RWPE2 (cell line): ENCODE data around the gene CTPS1.

Source experiments
- ATAC-seq: fragments of 200-7000 bp; cut with Tn5 transposase; 3 replicates; pipeline ENCODE4 v1.9.1; 2021; ENCODE audit warnings: low read depth
- DNase-seq: peaks from one replicate; pipeline ENCODE4 v3.0.0-alpha.2; 2020; ENCODE audit warnings: low spot score
- H3K27ac ChIP-seq: fragments of 450-650 bp; 2 replicates; pipeline ENCODE4 v1.5.1; 2017; ENCODE audit warnings: mild to moderate bottlenecking; ENCODE audit not compliant: poor library complexity, severe bottlenecking
- H3K27me3 ChIP-seq: fragments of 250-450 bp; sonication (Bioruptor Pico); 2 replicates; pipeline ENCODE4 v1.5.1; 2021; ENCODE audit warnings: mild to moderate bottlenecking, moderate library complexity; ENCODE audit not compliant: insufficient read depth, poor library complexity, severe bottlenecking
- H3K36me3 ChIP-seq: fragments of 250-450 bp; sonication (Bioruptor Pico); 2 replicates; pipeline ENCODE4 v1.5.1; 2020; ENCODE audit warnings: low read depth, mild to moderate bottlenecking, moderate library complexity
- H3K4me1 ChIP-seq: fragments of 250-450 bp; sonication (Bioruptor Pico); 2 replicates; pipeline ENCODE4 v1.5.1; 2021; ENCODE audit warnings: mild to moderate bottlenecking, moderate library complexity; ENCODE audit not compliant: insufficient read depth, poor library complexity, severe bottlenecking
- H3K4me3 ChIP-seq: fragments of 250-450 bp; sonication (Bioruptor Pico); 2 replicates; pipeline ENCODE4 v1.5.1; 2021; ENCODE audit warnings: mild to moderate bottlenecking, moderate library complexity; ENCODE audit not compliant: severe bottlenecking
- H3K9me3 ChIP-seq: fragments of 250-450 bp; sonication (Bioruptor Pico); 2 replicates; pipeline ENCODE4 v1.5.1; 2021; ENCODE audit warnings: mild to moderate bottlenecking, moderate library complexity; ENCODE audit not compliant: severe bottlenecking
- CTCF ChIP-seq: fragments of 450-650 bp; IDR thresholded peaks from one replicate; pipeline ENCODE4 v1.5.1; 2017; ENCODE audit warnings: mild to moderate bottlenecking, moderate library complexity; ENCODE audit not compliant: poor library complexity, severe bottlenecking

Gene CTPS1

GRCh38 chr1:40987439-40988276, 8.2 kb downstream of the CTPS1 start:
- no peak for ATAC-seq
- TF ChIP-seq CTCF, result no peak
- H3K27me3 ChIP-seq, result no peaks in the 10 kb centered on the region
- no peak for DNase-seq
- peaks cover 17% of the 10 kb centered on the region for H3K4me1 ChIP-seq
- no peak overlapping the region for H3K27ac ChIP-seq
- H3K36me3 ChIP-seq, result peaks cover 100% of the 10 kb centered on the region
- no peaks in the 10 kb centered on the region for H3K9me3 ChIP-seq
- no peak overlapping the region for H3K4me3 ChIP-seq

GRCh38 chr1:40988280-40988679, 8.8 kb downstream of the CTPS1 start:
- H3K36me3 ChIP-seq, result peaks cover 100% of the 10 kb centered on the region
- TF ChIP-seq CTCF, result no peak
- DNase-seq (no peak), ATAC-seq (no peak)
- no peak overlapping the region for H3K4me3 ChIP-seq
- no peak overlapping the region for H3K27ac ChIP-seq
- no peaks in the 10 kb centered on the region for H3K9me3 ChIP-seq
- peaks cover 11% of the 10 kb centered on the region for H3K4me1 ChIP-seq
- no peaks in the 10 kb centered on the region for H3K27me3 ChIP-seq

GRCh38 chr1:40989066-40989465, 9.6 kb downstream of the CTPS1 start:
- ATAC-seq (no peak), DNase-seq (no peak)
- TF ChIP-seq CTCF, result no peak
- H3K27ac ChIP-seq, result no peak overlapping the region
- no peaks in the 10 kb centered on the region for H3K9me3 ChIP-seq
- peaks cover 3% of the 10 kb centered on the region for H3K4me1 ChIP-seq
- peaks cover 100% of the 10 kb centered on the region for H3K36me3 ChIP-seq
- no peak overlapping the region for H3K4me3 ChIP-seq
- no peaks in the 10 kb centered on the region for H3K27me3 ChIP-seq

GRCh38 chr1:40997096-40997495, 17.6 kb downstream of the CTPS1 start:
- Histone ChIP-seq H3K27ac (no peak overlapping the region), H3K4me1 (no peaks in the 10 kb centered on the region), H3K36me3 (peaks cover 100% of the 10 kb centered on the region), H3K27me3 (no peaks in the 10 kb centered on the region), H3K4me3 (no peak overlapping the region), H3K9me3 (no peaks in the 10 kb centered on the region)
- no peak for DNase-seq
- TF ChIP-seq CTCF, result no peak
- ATAC-seq, result no peak

- Histone ChIP-seq H3K27me3 (no peaks in the 10 kb centered on the region), H3K9me3 (no peaks in the 10 kb centered on the region), H3K36me3 (peaks cover 98% of the 10 kb centered on the region), H3K4me1 (peaks cover 10% of the 10 kb centered on the region), H3K27ac (no peak overlapping the region), H3K4me3 (no peak overlapping the region)
- ATAC-seq (no peak), DNase-seq (no peak)
- TF ChIP-seq CTCF, result no peak
These were observed 19.2 kb downstream of the CTPS1 start for GRCh38 chr1:40998668-40999067.
